Epithelial cell of esophagus (primary cell): ENCODE measurements around the gene MIX23.
"Not testable (repeated sequence)": the region's sequence is repeated elsewhere in the genome, so short reads cannot be mapped to it uniquely, and the experiment has no call there.

Experiments used
- DNase-seq: peaks from one replicate; pipeline ENCODE4 v3.0.0; 2010; ENCODE audit warnings: low read depth
- H3K4me3 ChIP-seq: 2 replicates; pipeline ENCODE4 v1.5.1; 2011; ENCODE audit warnings: mild to moderate bottlenecking, low read length, control low read depth
- TF ChIP-seq, protein P1 (sequence below): IDR thresholded peaks from 2 replicates; pipeline ENCODE4 v1.5.1; 2011; ENCODE audit warnings: low read depth, mild to moderate bottlenecking, low read length, control low read depth, inconsistent platforms; ENCODE audit not compliant: insufficient read depth; ENCODE audit errors: missing control alignments

The MIX23 gene

DNA sequence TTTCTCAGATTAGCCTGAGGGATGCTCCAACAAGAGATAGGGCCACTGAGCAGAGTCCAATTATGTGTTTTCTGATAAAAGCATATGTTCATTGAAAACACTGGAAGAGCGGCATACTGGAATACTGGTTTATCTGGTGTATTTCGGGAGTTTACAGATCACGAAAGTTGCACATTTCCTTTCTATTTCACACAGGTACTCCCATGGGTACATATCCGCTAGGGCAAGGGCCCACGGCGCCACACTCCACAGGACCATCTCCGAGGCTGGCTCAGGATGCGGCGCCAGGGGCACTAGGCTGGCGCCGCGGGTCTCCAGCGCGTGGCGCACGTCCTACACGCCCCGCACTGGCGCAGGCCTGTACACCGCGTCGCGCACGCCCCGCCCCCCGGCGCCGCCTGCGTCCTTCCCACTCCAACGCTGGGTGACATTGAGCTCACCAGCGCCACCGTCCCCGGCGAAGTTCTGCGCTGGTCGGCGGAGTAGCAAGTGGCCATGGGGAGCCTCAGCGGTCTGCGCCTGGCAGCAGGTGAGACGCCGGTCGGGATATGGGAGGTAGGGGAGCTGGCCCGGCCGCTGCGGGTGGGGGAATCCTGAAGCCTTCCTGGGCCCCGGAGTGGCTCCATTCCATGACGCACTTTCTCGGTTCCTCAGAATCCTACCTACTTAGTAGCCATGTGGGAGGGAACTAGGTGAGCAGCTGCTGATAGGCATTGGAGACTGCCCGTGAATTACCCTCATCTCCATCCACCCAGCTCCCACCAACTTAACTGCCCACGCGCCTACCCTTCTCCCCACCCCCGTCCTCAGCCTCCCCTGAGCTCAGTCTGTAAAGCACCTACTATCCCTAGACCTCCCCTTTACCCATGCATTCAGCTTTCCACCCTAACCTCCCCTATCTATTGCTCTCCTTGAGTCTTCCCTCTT, 1.0 kb upstream of the MIX23 start, which contains the start of gene FAM162A:
Gene FAM162A, plus strand, starts transcription at position 412 of the 927 bp plus-strand sequence. Its CDS starts 84 bp downstream, at position 496.
- H3K4me3 ChIP-seq: peak within 1 kb of the TSS; percentile 89
- TF ChIP-seq, protein P1, sequence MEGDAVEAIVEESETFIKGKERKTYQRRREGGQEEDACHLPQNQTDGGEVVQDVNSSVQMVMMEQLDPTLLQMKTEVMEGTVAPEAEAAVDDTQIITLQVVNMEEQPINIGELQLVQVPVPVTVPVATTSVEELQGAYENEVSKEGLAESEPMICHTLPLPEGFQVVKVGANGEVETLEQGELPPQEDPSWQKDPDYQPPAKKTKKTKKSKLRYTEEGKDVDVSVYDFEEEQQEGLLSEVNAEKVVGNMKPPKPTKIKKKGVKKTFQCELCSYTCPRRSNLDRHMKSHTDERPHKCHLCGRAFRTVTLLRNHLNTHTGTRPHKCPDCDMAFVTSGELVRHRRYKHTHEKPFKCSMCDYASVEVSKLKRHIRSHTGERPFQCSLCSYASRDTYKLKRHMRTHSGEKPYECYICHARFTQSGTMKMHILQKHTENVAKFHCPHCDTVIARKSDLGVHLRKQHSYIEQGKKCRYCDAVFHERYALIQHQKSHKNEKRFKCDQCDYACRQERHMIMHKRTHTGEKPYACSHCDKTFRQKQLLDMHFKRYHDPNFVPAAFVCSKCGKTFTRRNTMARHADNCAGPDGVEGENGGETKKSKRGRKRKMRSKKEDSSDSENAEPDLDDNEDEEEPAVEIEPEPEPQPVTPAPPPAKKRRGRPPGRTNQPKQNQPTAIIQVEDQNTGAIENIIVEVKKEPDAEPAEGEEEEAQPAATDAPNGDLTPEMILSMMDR: peak; percentile 49

DNA sequence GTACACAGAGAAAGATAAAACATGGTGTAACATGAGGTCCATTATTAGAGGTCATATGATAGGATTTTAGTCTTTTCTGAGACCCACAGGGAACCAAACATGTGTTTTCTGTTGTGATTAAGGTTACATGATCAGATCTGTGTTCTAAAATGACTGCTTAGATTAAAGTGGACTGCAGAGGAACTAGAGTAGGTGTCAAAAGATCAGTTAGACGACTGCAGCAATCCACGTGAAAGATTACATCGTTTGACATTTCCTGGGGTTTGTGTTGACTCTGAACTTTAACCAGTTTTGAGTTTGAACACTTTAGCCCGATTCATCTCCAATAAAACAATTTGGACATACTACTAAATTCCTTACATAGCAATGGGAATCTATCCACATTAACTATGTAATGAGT, 5.1 kb downstream of the MIX23 start:
- TF ChIP-seq, protein P1: no peak
- DNase-seq: no peak
- no peak overlapping the region for H3K4me3 ChIP-seq

More for the DNA sequence above, 1.0 kb upstream of the MIX23 start, which contains the start of gene FAM162A:
- peak; percentile 94 for DNase-seq

DNA sequence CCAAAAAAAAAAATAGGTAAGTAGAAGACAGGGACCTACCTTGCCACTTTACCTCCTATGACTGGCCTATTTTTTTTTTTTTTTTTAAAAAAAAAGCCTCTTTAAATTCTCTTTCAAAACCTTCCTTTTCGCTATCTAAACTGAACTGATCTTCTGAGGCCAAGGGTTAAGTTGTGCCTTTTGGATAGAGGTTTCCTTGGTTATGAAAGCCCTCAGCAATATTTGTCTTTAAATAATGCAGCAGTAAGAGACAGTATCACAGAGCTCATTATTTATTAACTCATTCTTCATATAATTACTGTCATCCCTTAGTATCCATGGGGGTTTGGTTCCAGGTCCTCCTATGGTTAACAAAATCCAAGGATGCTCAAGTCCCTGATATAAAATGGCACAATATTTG, 9.0 kb downstream of the MIX23 start:
- H3K4me3 ChIP-seq: no peak overlapping the region
- TF ChIP-seq, protein P1: no peak
- no peak for DNase-seq

DNA sequence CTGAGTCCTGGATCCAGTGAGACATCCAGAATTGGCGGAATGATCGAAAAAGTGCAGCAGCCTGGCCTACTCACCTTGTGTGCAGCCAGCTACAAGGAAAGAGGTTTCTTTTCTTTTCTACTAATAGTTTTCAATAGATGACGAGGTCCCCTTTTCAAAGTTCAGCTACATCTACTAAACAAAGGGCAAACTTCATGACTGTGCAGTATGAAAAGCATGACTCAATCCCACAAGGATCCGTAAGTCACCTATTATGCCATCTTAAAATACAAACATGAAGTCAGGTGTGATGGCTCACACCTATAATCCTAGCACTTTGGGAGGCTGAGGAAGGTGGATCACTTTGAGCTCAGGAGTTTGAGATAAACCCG, 16.7 kb downstream of the MIX23 start:
- TF ChIP-seq, protein P1: no peak
- DNase-seq: peak; percentile 91

DNA sequence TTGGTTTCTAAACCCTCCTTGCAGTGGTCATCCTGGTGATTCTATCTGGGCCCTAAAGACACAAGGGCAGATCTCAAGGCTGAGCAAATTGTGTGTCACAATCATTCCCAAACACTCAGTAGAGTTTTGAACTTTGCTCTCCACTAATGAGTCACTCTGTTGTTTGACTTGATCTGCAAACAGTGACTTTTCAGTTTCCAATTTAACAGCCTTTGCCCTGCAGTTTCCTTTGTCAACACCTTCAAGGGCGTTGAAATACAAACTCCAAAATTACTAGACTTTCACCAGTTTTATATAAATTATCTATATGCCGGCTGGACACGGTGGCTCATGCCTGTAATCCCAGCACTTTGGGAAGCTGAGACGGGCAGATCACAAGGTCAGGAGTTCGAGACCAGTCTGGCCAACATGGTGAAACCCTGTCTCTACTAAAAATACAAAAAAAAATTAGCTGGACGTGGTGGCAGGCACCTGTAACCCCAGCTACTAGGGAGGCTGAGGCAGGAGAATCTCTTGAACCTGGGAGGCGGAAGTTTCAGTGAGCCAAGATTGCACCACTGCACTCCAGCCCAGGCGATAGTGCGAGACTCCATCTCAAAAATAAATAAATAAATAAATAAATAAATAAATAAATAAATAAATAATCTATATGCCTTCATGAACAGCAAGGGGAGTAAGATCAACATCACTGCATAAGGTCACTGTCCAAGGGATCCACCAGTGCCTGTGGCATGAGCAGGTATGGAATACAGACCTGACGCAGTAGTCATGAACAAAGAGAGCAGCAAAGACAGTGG, 17.3 kb downstream of the MIX23 start:
- peak; percentile 90 for DNase-seq
- H3K4me3 ChIP-seq: not testable (repeated sequence)

More for the DNA sequence above, 16.7 kb downstream of the MIX23 start:
- H3K4me3 ChIP-seq: no peak overlapping the region

DNA sequence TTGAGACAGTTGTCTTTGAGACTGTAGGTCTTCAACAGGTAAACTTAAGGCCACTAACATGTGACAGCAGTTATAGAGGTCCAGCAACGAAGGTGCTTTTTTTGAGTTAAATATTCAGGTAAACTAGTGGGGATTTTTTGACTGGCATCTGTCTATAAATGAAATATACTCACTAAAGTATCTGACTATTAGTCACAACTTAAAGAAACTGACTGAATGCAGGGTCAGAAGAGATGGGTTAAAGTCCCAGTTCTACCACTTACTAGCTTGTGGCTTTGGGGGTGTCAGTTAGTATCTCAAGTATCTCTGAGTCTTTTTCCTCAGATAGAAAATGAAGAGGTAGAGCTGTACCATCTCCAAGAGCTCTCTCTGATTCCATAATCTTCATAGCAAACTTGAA, 18.0 kb downstream of the MIX23 start:
- no peak for DNase-seq
- TF ChIP-seq, protein P1: no peak
- H3K4me3 ChIP-seq: no peak overlapping the region

DNA sequence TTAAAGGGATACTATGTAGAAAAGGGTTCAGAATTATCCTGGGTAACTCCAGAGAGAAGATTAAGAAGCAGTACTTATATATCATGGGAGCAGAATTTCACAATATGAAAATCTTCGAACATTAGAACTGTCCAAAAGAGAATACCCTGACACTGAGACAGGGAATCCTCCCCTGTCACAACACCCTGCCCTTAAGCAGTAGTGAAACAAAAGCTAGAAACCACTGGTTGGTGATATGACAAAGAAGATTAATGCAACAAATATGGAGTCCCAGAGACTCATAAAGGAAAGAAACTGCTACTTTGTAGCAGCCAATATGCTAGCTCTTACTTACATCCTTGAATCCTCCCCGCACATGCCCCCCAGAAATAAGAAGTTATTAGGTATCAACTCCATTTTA, 18.5 kb downstream of the MIX23 start:
- no peak overlapping the region for H3K4me3 ChIP-seq
- DNase-seq: peak; percentile 49
- TF ChIP-seq, protein P1: no peak
